Measurements from ENCODE around the gene TMEM94. TPM values are rescaled to one million over a fixed set of nuclear protein-coding genes. Genes with fewer than 3 reads are reported as not detected.

TMEM94 gene
- total and polyA plus RNA-seq, 3 donors from 2014 or later = 128 to 171 (median 151) TPM

GRCh38 chr17:75504347-75505151, 48.1 kb downstream of the TMEM94 start:
- no peak for DNase-seq
- Histone ChIP-seq H3K27ac (no peak overlapping the region), H3K27me3 (no peaks in the 10 kb centered on the region), H3K9me3 (no peaks in the 10 kb centered on the region), H3K4me1 (peaks cover 21% of the 10 kb centered on the region), H3K4me3 (no peak overlapping the region), H3K36me3 (ENCODE audit: low read depth, missing control alignments) (no peaks in the 10 kb centered on the region)
- no peak for TF ChIP-seq POLR2A (IDR thresholded peaks at IDR 0.05)
- TF ChIP-seq CTCF (IDR thresholded peaks at IDR 0.05) = peak in 2 of 3 experiments; percentile 39 to 49
- intact Hi-C loops (cut with DNase I; ENCODE audit: low total_unique reads) = no loop called here
- WGBS, 2 donors = 79 to 82% methylated on average over 11 to 32 of the region's 32 CpGs

- no peak overlapping the region for H3K27ac ChIP-seq
- peaks cover 16% of the 10 kb centered on the region for H3K4me1 ChIP-seq
These were observed 48.6 kb downstream of the TMEM94 start for GRCh38 chr17:75505152-75505409.

GRCh38 chr17:75505640-75506039, 49.2 kb downstream of the TMEM94 start:
- DNase-seq = no peak
- intact Hi-C loops (cut with DNase I; ENCODE audit: low total_unique reads) = no loop called here
- H3K4me1 ChIP-seq = peaks cover 10% of the 10 kb centered on the region
- no peak for TF ChIP-seq CTCF (IDR thresholded peaks at IDR 0.05)
- no peak for TF ChIP-seq POLR2A (IDR thresholded peaks at IDR 0.05)
- 79 to 86% methylated on average over 13 to 15 of the region's 15 CpGs for WGBS, 2 donors
- no peaks in the 10 kb centered on the region for H3K9me3 ChIP-seq
- no peaks in the 10 kb centered on the region for H3K36me3 ChIP-seq (ENCODE audit: low read depth, missing control alignments)
- no peaks in the 10 kb centered on the region for H3K27me3 ChIP-seq
- H3K27ac ChIP-seq = no peak overlapping the region
- no peak overlapping the region for H3K4me3 ChIP-seq

More at GRCh38 chr17:75505152-75505409, 48.6 kb downstream of the TMEM94 start:
- WGBS, 2 donors = 83% methylated on average over 4 of the region's 4 CpGs
- H3K36me3 ChIP-seq (ENCODE audit: low read depth, missing control alignments) = no peaks in the 10 kb centered on the region
- DNase-seq = no peak
- intact Hi-C loops (cut with DNase I; ENCODE audit: low total_unique reads) = no loop called here
- H3K27me3 ChIP-seq = no peaks in the 10 kb centered on the region
- H3K9me3 ChIP-seq = no peaks in the 10 kb centered on the region
- TF ChIP-seq POLR2A (IDR thresholded peaks at IDR 0.05) = no peak
- no peak for TF ChIP-seq CTCF (IDR thresholded peaks at IDR 0.05)
- no peak overlapping the region for H3K4me3 ChIP-seq

GRCh38 chr17:75506134-75506533, 49.7 kb downstream of the TMEM94 start:
- Histone ChIP-seq H3K4me1 (peaks cover 6% of the 10 kb centered on the region), H3K27ac (no peak overlapping the region), H3K9me3 (no peaks in the 10 kb centered on the region), H3K4me3 (no peak overlapping the region), H3K36me3 (ENCODE audit: low read depth, missing control alignments) (no peaks in the 10 kb centered on the region), H3K27me3 (no peaks in the 10 kb centered on the region)
- intact Hi-C loops (cut with DNase I; ENCODE audit: low total_unique reads) = no loop called here
- 90 to 94% methylated on average over 6 to 21 of the region's 21 CpGs for WGBS, 2 donors
- no peak for DNase-seq
- no peak for TF ChIP-seq POLR2A (IDR thresholded peaks at IDR 0.05)
- TF ChIP-seq CTCF (IDR thresholded peaks at IDR 0.05) = no peak

- H3K9me3 ChIP-seq = no peaks in the 10 kb centered on the region
- WGBS, 2 donors = 90 to 92% methylated on average over 20 of the region's 20 CpGs
- H3K4me1 ChIP-seq = peaks cover 2% of the 10 kb centered on the region
- TF ChIP-seq CTCF (IDR thresholded peaks at IDR 0.05) = no peak
- TF ChIP-seq POLR2A (IDR thresholded peaks at IDR 0.05) = no peak
- no peak overlapping the region for H3K4me3 ChIP-seq
- DNase-seq = no peak
- no peaks in the 10 kb centered on the region for H3K27me3 ChIP-seq
- no peaks in the 10 kb centered on the region for H3K36me3 ChIP-seq (ENCODE audit: low read depth, missing control alignments)
- intact Hi-C loops (cut with DNase I; ENCODE audit: low total_unique reads) = no loop called here
- H3K27ac ChIP-seq = no peak overlapping the region
These were observed 50.5 kb downstream of the TMEM94 start for GRCh38 chr17:75506888-75507287.

Measured in testis (tissue), 3 donors.